ENCODE results near the gene PKIG. TPM values are rescaled to one million over a fixed set of nuclear protein-coding genes. Genes with fewer than 3 reads are reported as not detected.

Gene PKIG
- total and polyA plus RNA-seq, 2 of the 8 experiments (the other 6 are each of a cell fraction or from before 2014, with no cell fraction given), result 26.7 to 34.3 TPM

GRCh38 chr20:44610313-44610962 is 28.1 kb downstream of the PKIG start:
- no peaks in the 10 kb centered on the region for H3K79me2 ChIP-seq (ENCODE audit: control insufficient read depth in 1 of 2, insufficient read depth in 2 of 2, low read length in 2 of 2)
- DNase-seq (ENCODE audit: low read depth in 1 of 2, low spot score in 2 of 2) (no peak), FAIRE-seq (no peak)
- H2BK15ac ChIP-seq (ENCODE audit: low read length), result no peak overlapping the region
- H3K56ac ChIP-seq (replicated peaks; ENCODE audit: insufficient read length, low read depth, low read length), result no peak overlapping the region
- no peak overlapping the region for H3K23ac ChIP-seq (ENCODE audit: insufficient read length)
- H3K4ac ChIP-seq (replicated peaks; ENCODE audit: insufficient read length, low read depth, low read length), result no peak overlapping the region
- H4K20me1 ChIP-seq (replicated peaks in 1 of 2; ENCODE audit: control insufficient read depth in 1 of 2, insufficient read depth in 2 of 2, low read length in 2 of 2), result peaks cover 0 to 2% of the 10 kb centered on the region in 2 experiments
- no peak overlapping the region for H2AK5ac ChIP-seq (ENCODE audit: low read depth, low read length)
- no peak overlapping the region for H2BK120ac ChIP-seq (replicated peaks; ENCODE audit: low read depth, low read length)
- H3K27me3 ChIP-seq (replicated peaks in 1 of 4; ENCODE audit: control insufficient read depth in 3 of 4, extremely low read depth in 1 of 4, insufficient read depth in 3 of 4, low read length in 3 of 4), result no peaks in the 10 kb centered on the region
- H4K8ac ChIP-seq (ENCODE audit: extremely low read depth, insufficient read depth, low read length), result no peak overlapping the region
- no peak overlapping the region for H2AFZ ChIP-seq (ENCODE audit: low read length)
- no peak overlapping the region for H3K4me3 ChIP-seq (ENCODE audit: extremely low read depth in 1 of 4, insufficient read depth in 2 of 4, low read depth in 3 of 4, low read length in 4 of 4)
- H3K18ac ChIP-seq (ENCODE audit: extremely low read depth, low read length), result no peak overlapping the region
- ChIA-PET CTCF (ENCODE audit: partially characterized antibody) (interaction anchor here (0.5 to 3.9 kb wide), 48 partner anchors 8 to 394 kb away, joined by 3 to 31 read pairs (median 4); partner anchors contain the start of genes SERINC3 and TTPAL), POLR2A (ENCODE audit: partially characterized antibody) (interaction anchor here (0.6 kb wide), 1 partner anchor 114 kb away, joined by 3 read pairs; no protein-coding TSS in a partner anchor)
- H4K91ac ChIP-seq (replicated peaks; ENCODE audit: insufficient read length, low read length), result no peak overlapping the region
- no peak overlapping the region for H2BK5ac ChIP-seq (ENCODE audit: low read depth, low read length)
- no peak overlapping the region for H3K27ac ChIP-seq (ENCODE audit: low read depth, low read length)
- H2BK20ac ChIP-seq (ENCODE audit: low read length), result no peak overlapping the region
- no peak overlapping the region for H3K14ac ChIP-seq (ENCODE audit: insufficient read length)
- no peaks in the 10 kb centered on the region for H3K23me2 ChIP-seq (ENCODE audit: low read depth, low read length)
- H3K79me1 ChIP-seq (ENCODE audit: low read depth, low read length), result no peaks in the 10 kb centered on the region
- no peaks in the 10 kb centered on the region for H3K36me3 ChIP-seq (ENCODE audit: control insufficient read depth in 2 of 4, insufficient read depth in 4 of 4, low read length in 3 of 4)
- no peak overlapping the region for H4K5ac ChIP-seq (ENCODE audit: insufficient read length, low read depth, low read length)
- peaks cover 0 to 8% (median 4%) of the 10 kb centered on the region in 4 experiments; a peak in 6 of 7 replicates for H3K4me1 ChIP-seq (replicated peaks in 1 of 4; ENCODE audit: control insufficient read depth in 3 of 4, insufficient read depth in 4 of 4, low read length in 3 of 4)
- H3K9ac ChIP-seq (replicated peaks in 1 of 4; ENCODE audit: extremely low read depth in 1 of 4, low read depth in 3 of 4, low read length in 3 of 4), result no peak overlapping the region
- no peak overlapping the region for H2BK12ac ChIP-seq (ENCODE audit: low read depth, low read length)
- H3K4me2 ChIP-seq (ENCODE audit: insufficient read depth in 1 of 2, low read depth in 2 of 2, low read length in 2 of 2), result no peak overlapping the region
- H3K9me3 ChIP-seq (ENCODE audit: insufficient read depth in 2 of 2, low read depth in 1 of 2, low read length in 1 of 2), result no peaks in the 10 kb centered on the region
- 59% methylated on average over 1 of the region's 1 CpG; no CpG with 5 or more reads in 1 of the 2 experiments for WGBS, 2 experiments (ENCODE audit: extremely low coverage in 1 of 2, insufficient coverage in 1 of 2, insufficient read length in 1 of 2, insufficient replicate concordance in 2 of 2, low coverage in 1 of 2, low lambda C conversion rate in 2 of 2, missing lambda C conversion rate in 1 of 2)
- TF ChIP-seq JUND (IDR thresholded peaks at IDR 0.05; ENCODE audit: low read length), result no peak
- TF ChIP-seq BRCA1 (IDR thresholded peaks at IDR 0.05; ENCODE audit: low read depth, low read length), result no peak
- TF ChIP-seq POLR2AphosphoS5 (IDR thresholded peaks at IDR 0.05; ENCODE audit: low read depth, low read length), result no peak
- TF ChIP-seq SUZ12 (IDR thresholded peaks at IDR 0.05; ENCODE audit: low read length), result no peak
- TF ChIP-seq EP300 (IDR thresholded peaks at IDR 0.05; ENCODE audit: borderline replicate concordance in 1 of 2, low read depth in 2 of 2, low read length in 2 of 2), result no peak
- TF ChIP-seq SRF (IDR thresholded peaks at IDR 0.05; ENCODE audit: low read depth, low read length), result no peak
- TF ChIP-seq MAFK (IDR thresholded peaks at IDR 0.05; ENCODE audit: low read depth, low read length), result no peak
- TF ChIP-seq SIN3A (conservative IDR thresholded peaks at IDR 0.05 in 1 of 2, IDR thresholded peaks at IDR 0.05 in 1 of 2; ENCODE audit: low read depth in 1 of 2, low read length in 2 of 2), result no peak
- no peak for TF ChIP-seq KDM4A (IDR thresholded peaks at IDR 0.05; ENCODE audit: low read depth, low read length, severe bottlenecking)
- no peak for TF ChIP-seq TEAD4 (IDR thresholded peaks at IDR 0.05; ENCODE audit: low read depth, low read length)
- no peak for TF ChIP-seq RBBP5 (IDR thresholded peaks at IDR 0.05; ENCODE audit: borderline replicate concordance, low read depth, low read length)
- TF ChIP-seq, protein P1, sequence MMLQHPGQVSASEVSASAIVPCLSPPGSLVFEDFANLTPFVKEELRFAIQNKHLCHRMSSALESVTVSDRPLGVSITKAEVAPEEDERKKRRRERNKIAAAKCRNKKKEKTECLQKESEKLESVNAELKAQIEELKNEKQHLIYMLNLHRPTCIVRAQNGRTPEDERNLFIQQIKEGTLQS (IDR thresholded peaks at IDR 0.05; ENCODE audit: insufficient read depth, low read depth, low read length), result no peak
